Kidney epithelial cell (primary cell): ENCODE measurements around the gene LEMD1. TPM values are rescaled to one million over a fixed set of nuclear protein-coding genes. Genes with fewer than 3 reads are reported as not detected.

Experiments
- DNase-seq: peaks from one replicate; pipeline ENCODE4 v3.0.0-alpha.2; 2010; ENCODE audit warnings: low read depth
- H3K27me3 ChIP-seq: 2 replicates; pipeline ENCODE4 v1.6.0; 2011; ENCODE audit warnings: low read length; ENCODE audit not compliant: control insufficient read depth, insufficient read depth
- H3K36me3 ChIP-seq: 2 replicates; pipeline ENCODE4 v1.5.1; 2011; ENCODE audit warnings: low read length; ENCODE audit not compliant: control insufficient read depth, insufficient read depth
- H3K4me3 ChIP-seq: 2 replicates; pipeline ENCODE4 v1.5.1; 2011; ENCODE audit warnings: low read depth, mild to moderate bottlenecking, control low read depth, low read length
- total RNA-seq: library from RNA; depleted of rRNA; stranded (reverse); fragments of >200 nt; gene quantifications from 2 replicates; pipeline ENCODE4 v1.2.3, GENCODE V29; 2015
- TF ChIP-seq, protein P1 (sequence below): IDR thresholded peaks from 2 replicates; pipeline ENCODE4 v1.5.1; 2011; ENCODE audit warnings: mild to moderate bottlenecking, moderate library complexity, low read length, control low read depth, inconsistent platforms; ENCODE audit not compliant: insufficient read depth, poor library complexity, severe bottlenecking

LEMD1 gene
- total RNA-seq, 1 donor from 2014 or later, result 5.1 TPM

DNA sequence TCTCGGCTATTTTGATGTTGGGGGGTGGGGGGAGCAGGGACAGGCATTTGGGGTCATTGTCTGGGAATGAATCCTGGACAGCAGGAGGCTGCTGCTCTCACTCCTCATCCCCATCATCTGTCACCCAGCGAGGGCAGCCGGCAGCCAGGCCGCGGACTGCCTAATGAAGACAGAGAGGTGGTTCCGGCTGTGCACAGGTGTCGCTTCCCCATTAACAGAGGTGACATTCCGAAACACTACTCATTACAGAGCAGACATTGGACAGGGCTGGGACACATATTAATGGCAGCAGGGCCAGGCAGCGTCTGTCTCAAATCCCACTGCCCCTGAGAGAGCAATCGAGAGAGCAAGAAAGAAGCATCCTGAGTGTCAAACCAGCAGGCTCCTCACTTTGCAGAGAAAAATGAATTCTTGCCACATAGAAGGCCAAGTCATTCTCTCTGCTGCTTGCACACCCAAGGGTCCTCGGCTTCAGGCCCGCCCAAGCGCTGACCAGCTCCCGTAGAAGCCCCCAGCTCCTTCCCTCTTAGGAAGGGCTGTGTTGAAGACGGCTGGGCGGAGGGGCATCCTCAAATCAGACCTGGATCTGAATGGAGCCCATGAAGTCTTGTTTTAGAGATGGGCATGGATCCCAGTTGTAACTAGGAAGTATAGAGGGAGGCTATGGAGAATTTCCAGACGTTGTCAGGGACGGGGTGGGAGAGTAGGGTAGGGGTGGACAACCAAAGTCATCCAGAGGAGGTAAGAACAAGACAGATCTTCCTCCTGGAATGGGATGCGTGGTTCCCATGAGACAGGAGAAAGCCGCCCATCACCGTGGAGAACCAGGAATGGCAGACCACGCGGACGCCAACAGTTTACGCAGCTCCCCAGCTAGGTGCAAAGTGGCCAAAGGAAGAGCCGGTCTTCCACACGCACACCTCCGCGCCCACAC is 8.2 kb upstream of the LEMD1 start:
- H3K36me3 ChIP-seq, result no peaks in the 10 kb centered on the region
- DNase-seq, result no peak
- H3K27me3 ChIP-seq, result peaks cover 18% of the 10 kb centered on the region
- peak overlapping the region; percentile 40 for H3K4me3 ChIP-seq
- TF ChIP-seq, protein P1, sequence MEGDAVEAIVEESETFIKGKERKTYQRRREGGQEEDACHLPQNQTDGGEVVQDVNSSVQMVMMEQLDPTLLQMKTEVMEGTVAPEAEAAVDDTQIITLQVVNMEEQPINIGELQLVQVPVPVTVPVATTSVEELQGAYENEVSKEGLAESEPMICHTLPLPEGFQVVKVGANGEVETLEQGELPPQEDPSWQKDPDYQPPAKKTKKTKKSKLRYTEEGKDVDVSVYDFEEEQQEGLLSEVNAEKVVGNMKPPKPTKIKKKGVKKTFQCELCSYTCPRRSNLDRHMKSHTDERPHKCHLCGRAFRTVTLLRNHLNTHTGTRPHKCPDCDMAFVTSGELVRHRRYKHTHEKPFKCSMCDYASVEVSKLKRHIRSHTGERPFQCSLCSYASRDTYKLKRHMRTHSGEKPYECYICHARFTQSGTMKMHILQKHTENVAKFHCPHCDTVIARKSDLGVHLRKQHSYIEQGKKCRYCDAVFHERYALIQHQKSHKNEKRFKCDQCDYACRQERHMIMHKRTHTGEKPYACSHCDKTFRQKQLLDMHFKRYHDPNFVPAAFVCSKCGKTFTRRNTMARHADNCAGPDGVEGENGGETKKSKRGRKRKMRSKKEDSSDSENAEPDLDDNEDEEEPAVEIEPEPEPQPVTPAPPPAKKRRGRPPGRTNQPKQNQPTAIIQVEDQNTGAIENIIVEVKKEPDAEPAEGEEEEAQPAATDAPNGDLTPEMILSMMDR, result no peak

DNA sequence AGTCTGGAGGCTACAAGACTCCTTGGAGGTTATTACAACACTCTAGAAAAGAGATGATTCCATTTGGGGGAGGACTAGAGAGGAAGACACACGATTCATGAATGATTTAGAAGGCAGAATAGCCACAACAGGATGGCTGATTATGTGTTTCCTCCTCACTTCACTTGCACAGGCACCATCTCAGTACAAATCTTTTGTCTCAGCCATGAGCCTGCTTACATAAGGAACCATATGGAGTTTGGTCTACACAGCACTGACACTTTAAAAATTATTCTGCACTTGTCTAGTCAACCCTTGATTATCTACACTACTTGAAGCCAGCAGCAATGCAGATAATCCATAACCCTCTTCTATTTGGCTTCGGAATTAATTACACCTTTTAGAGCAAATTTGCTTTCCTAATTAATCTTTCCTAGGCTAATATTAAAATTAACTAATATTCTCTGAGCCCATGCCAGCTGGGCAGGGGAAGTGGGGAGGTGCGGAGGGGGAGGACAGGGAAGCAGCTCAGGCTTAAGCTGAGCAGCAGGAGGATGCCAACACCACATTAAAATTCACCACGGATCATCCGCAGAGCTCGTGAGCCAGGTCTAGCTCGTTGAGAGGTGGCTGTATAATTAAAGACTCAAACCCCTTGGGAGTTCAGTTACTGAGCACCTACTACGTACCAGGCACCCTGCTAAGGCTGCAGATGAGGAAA is 3.2 kb upstream of the LEMD1 start:
- Histone ChIP-seq H3K36me3 (no peaks in the 10 kb centered on the region), H3K27me3 (peaks cover 31% of the 10 kb centered on the region), H3K4me3 (no peak overlapping the region)
- DNase-seq, result no peak
- TF ChIP-seq, protein P1, result no peak

DNA sequence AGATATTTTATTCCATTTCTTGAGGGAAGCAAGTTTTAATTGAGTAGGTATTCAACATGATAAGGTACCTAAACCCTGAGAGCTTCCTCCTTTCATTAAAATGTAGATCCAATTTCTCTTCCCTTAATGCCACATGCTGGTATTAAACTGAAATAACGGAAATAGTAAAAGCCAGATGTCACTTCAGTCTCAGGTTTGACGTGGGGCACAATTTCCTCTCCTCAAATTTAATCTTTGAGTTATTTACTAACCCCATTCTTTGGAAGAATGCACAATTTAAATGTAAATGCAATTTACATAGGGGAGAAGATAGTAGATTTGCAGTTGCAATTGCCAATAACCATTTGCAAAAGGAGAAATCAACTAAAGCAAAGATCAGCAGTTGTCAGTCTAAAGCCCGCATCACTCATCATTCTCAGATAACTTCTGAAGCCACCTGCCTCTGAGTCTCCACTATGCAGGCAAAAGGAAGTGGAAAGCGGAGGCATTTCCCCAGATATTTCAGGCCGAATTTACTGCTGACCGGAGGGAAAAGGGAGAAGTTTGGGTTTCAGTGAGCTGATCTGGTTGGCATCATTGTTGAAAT is 2.1 kb upstream of the LEMD1 start:
- peaks cover 26% of the 10 kb centered on the region for H3K27me3 ChIP-seq
- no peak for DNase-seq
- H3K4me3 ChIP-seq, result no peak overlapping the region
- no peaks in the 10 kb centered on the region for H3K36me3 ChIP-seq
- TF ChIP-seq, protein P1, result no peak

DNA sequence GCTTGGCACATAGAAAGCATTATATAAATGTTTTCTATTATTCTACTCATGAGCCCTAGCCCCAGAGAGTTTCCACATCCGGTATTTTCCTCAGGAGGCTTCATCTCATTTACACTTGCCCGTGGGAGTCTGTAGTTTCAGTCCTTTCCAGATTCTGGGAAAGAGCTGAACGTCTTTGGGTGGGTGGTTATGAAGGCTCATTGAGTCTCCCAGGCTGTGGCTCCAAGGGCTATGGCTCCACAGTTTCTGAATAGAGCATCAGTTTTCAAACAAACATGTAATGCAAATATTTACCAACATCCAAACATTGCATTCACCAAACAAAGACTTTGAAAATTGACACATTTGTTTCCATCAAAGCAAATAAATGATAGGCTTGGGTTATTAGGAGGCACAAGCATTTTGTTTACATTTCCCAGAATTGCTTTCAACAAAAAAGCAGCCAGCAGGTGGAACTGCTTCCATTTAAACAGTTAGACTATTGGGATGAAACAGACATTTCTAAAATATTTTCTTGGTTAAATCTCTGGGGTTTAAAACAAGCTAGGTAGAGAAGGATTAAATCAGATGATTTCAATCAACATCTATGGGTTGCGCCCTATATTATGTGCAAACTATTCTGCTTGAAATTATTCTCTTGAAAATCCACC is 1.3 kb upstream of the LEMD1 start:
- DNase-seq, result no peak
- Histone ChIP-seq H3K27me3 (peaks cover 26% of the 10 kb centered on the region), H3K4me3 (no peak overlapping the region), H3K36me3 (no peaks in the 10 kb centered on the region)
- TF ChIP-seq, protein P1, result no peak

DNA sequence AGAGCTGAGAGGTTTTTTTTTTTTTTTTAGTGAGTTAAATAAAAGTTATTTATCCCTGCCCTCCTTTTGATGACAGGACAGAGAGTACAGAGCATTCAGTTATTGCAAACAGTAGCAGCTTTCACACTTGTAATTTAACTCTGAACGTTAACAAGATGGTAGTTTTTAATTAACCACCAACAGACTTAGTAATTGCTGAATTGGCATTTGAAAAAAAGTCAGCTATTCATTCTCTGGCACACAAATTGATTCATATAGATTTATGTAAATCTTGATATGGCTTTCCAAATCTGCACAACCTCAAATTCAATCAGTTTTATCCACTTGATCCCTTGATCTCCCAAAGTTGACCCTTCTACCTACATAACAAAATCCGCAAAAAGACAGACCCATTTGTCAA is 918 bp downstream of the LEMD1 start:
- H3K27me3 ChIP-seq, result peaks cover 24% of the 10 kb centered on the region
- TF ChIP-seq, protein P1, result no peak

More for the DNA sequence above, 918 bp downstream of the LEMD1 start:
- no peaks in the 10 kb centered on the region for H3K36me3 ChIP-seq
- DNase-seq, result no peak
- no peak overlapping the region for H3K4me3 ChIP-seq
